OCI-LY3 (cell line): Measurements from ENCODE around the gene TMA7.

Experiments used
- H2AFZ ChIP-seq: fragments of 200-600, 300-600 bp; shearing (Covaris generic); 2 replicates; pipeline ENCODE4 v1.6.0; 2014; ENCODE audit warnings: antibody characterized with exemption, low read depth, low read length
- H3K27ac ChIP-seq: fragments of 200-600, 300-600 bp; sonication (generic); 2 replicates; pipeline ENCODE4 v1.5.1; 2014; ENCODE audit warnings: mild to moderate bottlenecking, low read length, moderate library complexity, mixed read lengths
- H3K27me3 ChIP-seq: fragments of 200-600, 300-600 bp; sonication (generic); 2 replicates; pipeline ENCODE4 v1.6.1; 2014; ENCODE audit warnings: low read depth, low read length, mixed read lengths
- H3K36me3 ChIP-seq: fragments of 200-600, 300-600 bp; sonication (generic); replicated peaks from 2 replicates; pipeline ENCODE3; 2014; ENCODE audit warnings: low read depth, low read length, mixed read lengths
- H3K4me1 ChIP-seq: fragments of 300-600, 200-600 bp; sonication (generic); 2 replicates; pipeline ENCODE4 v1.6.1; 2014; ENCODE audit warnings: low read length, mixed read lengths
- H3K4me2 ChIP-seq: fragments of 200-600, 300-600 bp; sonication (generic); 2 replicates; pipeline ENCODE4 v1.6.1; 2014; ENCODE audit warnings: low read length, mixed read lengths
- H3K4me3 ChIP-seq: fragments of 300-600, 200-600 bp; sonication (generic); 2 replicates; pipeline ENCODE4 v1.5.1; 2014; ENCODE audit warnings: antibody characterized with exemption, mild to moderate bottlenecking, low read length, moderate library complexity
- H3K79me2 ChIP-seq: fragments of 300-600, 200-600 bp; shearing (Covaris generic); 2 replicates; pipeline ENCODE4 v1.6.1; 2014; ENCODE audit warnings: mild to moderate bottlenecking, low read length, mixed read lengths
- H3K9ac ChIP-seq: fragments of 300-600, 200-600 bp; shearing (Covaris generic); 2 replicates; pipeline ENCODE4 v1.6.0; 2014; ENCODE audit warnings: mild to moderate bottlenecking, low read length, moderate library complexity
- H3K9me3 ChIP-seq: fragments of 200-600, 300-600 bp; shearing (Covaris generic); 2 replicates; pipeline ENCODE4 v1.6.1; 2014; ENCODE audit warnings: low read length, mixed read lengths; ENCODE audit not compliant: insufficient read depth
- H4K20me1 ChIP-seq: fragments of 200-600, 300-600 bp; sonication (generic); 2 replicates; pipeline ENCODE4 v1.6.1; 2016; ENCODE audit warnings: low read length, mixed read lengths; ENCODE audit not compliant: insufficient read depth
- EZH2phosphoT487 ChIP-seq: fragments of 200-600 bp; shearing (Covaris generic); IDR thresholded peaks from 2 replicates; pipeline ENCODE4 v1.6.1; 2018; ENCODE audit warnings: antibody characterized with exemption, mixed run types, low read depth
- TF ChIP-seq, protein P1 (sequence below): fragments of 200-600, 300-600 bp; sonication (generic); IDR thresholded peaks from 2 replicates; pipeline ENCODE4 v1.5.1; 2014; ENCODE audit warnings: antibody characterized with exemption, low read length, low read depth

TMA7 gene

GRCh38 chr3:48486952-48487351 lies 46.9 kb downstream of the TMA7 start:
- no peaks in the 10 kb centered on the region for H3K27me3 ChIP-seq
- H3K9ac ChIP-seq = no peak overlapping the region
- H3K9me3 ChIP-seq = no peaks in the 10 kb centered on the region
- H3K4me2 ChIP-seq = no peak overlapping the region
- H3K4me1 ChIP-seq = peaks cover 4% of the 10 kb centered on the region
- no peaks in the 10 kb centered on the region for H3K36me3 ChIP-seq
- no peaks in the 10 kb centered on the region for H3K79me2 ChIP-seq
- no peak overlapping the region for H3K4me3 ChIP-seq
- TF ChIP-seq, protein P1, sequence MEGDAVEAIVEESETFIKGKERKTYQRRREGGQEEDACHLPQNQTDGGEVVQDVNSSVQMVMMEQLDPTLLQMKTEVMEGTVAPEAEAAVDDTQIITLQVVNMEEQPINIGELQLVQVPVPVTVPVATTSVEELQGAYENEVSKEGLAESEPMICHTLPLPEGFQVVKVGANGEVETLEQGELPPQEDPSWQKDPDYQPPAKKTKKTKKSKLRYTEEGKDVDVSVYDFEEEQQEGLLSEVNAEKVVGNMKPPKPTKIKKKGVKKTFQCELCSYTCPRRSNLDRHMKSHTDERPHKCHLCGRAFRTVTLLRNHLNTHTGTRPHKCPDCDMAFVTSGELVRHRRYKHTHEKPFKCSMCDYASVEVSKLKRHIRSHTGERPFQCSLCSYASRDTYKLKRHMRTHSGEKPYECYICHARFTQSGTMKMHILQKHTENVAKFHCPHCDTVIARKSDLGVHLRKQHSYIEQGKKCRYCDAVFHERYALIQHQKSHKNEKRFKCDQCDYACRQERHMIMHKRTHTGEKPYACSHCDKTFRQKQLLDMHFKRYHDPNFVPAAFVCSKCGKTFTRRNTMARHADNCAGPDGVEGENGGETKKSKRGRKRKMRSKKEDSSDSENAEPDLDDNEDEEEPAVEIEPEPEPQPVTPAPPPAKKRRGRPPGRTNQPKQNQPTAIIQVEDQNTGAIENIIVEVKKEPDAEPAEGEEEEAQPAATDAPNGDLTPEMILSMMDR = no peak
- no peak for TF ChIP-seq EZH2phosphoT487
- no peaks in the 10 kb centered on the region for H4K20me1 ChIP-seq
- no peak overlapping the region for H3K27ac ChIP-seq
- no peak overlapping the region for H2AFZ ChIP-seq

DNA sequence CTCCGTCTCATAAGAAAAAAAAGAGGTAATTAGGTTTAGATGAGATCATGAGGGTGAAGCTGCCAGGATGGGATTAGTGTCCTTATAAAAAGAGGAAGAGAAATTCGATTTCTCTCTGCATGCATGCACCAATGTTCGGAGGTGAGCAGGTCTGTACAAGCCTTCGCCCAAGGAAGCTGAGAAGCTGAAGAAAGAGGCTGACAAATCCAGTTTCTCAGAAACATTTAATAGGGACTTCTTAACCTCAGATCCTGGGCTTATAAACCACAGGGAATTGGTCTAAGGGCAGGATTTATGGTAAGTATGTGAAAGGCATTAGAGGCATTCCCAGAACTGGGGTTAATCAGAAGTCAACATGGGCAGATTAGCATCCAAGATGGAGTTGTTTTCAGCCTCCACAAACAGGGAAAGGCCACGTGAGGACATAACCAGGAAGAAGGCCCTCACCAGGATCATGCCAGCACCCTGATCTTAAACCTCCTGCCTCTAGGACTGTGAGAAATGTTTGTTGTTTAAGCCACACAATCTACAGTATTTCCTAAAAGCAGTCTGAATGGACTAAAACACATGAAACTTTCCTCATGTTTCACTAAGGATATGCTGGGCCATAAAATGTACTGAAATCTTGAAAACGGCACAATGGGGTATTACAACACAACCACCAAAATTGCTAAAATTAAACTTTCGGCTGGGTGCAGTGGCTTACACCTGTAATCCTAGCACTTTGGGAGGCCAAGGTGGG lies 52.6 kb downstream of the TMA7 start:
- TF ChIP-seq, protein P1 = no peak
- no peak for TF ChIP-seq EZH2phosphoT487
- H3K9ac ChIP-seq = peak overlapping the region; percentile 12; the same call in 1 of the 2 replicates
- peak overlapping the region; percentile 37 for H3K27ac ChIP-seq
- H3K4me1 ChIP-seq = peaks cover 13% of the 10 kb centered on the region
- no peaks in the 10 kb centered on the region for H3K79me2 ChIP-seq
- H3K36me3 ChIP-seq = no peaks in the 10 kb centered on the region
- H3K4me2 ChIP-seq = peak overlapping the region; percentile 64
- H3K27me3 ChIP-seq = no peaks in the 10 kb centered on the region
- H4K20me1 ChIP-seq = no peaks in the 10 kb centered on the region
- H3K9me3 ChIP-seq = no peaks in the 10 kb centered on the region
- peak overlapping the region; percentile 70 for H2AFZ ChIP-seq
- H3K4me3 ChIP-seq = peak overlapping the region; percentile 24

DNA sequence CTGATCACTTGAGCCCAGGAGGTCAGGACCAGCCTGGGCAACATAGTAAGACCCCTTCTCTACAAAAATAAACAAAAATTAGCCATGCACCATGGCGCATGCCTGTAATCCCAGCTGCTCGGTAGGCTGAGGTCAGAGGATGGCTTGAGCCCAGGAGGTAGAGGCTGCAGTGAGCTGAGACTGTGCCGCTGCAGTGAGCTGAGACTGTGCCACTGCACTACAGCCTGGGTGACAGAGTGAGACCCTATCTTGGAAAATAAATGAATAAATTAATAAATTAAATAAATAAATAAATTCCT lies 53.1 kb downstream of the TMA7 start:
- TF ChIP-seq, protein P1 = no peak
- TF ChIP-seq EZH2phosphoT487 = no peak
- Histone ChIP-seq H3K4me2 (0 out of 2 replicates have a peak overlapping the region, but pooled peaks have one; percentile 64), H3K9ac (no peak overlapping the region), H4K20me1 (no peaks in the 10 kb centered on the region), H3K4me3 (no peak overlapping the region), H3K4me1 (peaks cover 13% of the 10 kb centered on the region), H3K9me3 (peaks cover 2% of the 10 kb centered on the region; the same call in 1 of the 2 replicates), H2AFZ (0 out of 2 replicates have a peak overlapping the region, but pooled peaks have one; percentile 70), H3K79me2 (no peaks in the 10 kb centered on the region), H3K27ac (peak overlapping the region; percentile 37), H3K27me3 (no peaks in the 10 kb centered on the region), H3K36me3 (peaks cover 2% of the 10 kb centered on the region)
